Breast epithelium (tissue), 4 donors: ENCODE data around the gene VGLL4. TPM values are rescaled to one million over a fixed set of nuclear protein-coding genes. Genes with fewer than 3 reads are reported as not detected.
"Not testable (repeated sequence)": the region's sequence is repeated elsewhere in the genome, so short reads cannot be mapped to it uniquely, and the experiment has no call there.

Experiments
- DNase-seq, 2 donors: peaks; one replicate each; pipeline ENCODE4 v3.0.0-alpha.2; 2019; ENCODE audit warnings: low spot score in 2 of 2
- H3K27ac ChIP-seq, 2 donors: fragments of 200-600 bp; sonication (generic) in 1 of 2; one replicate each; pipeline ENCODE4 v1.5.1; 2016 to 2019; ENCODE audit warnings: mild to moderate bottlenecking in 1 of 2
- H3K27me3 ChIP-seq, 2 donors: fragments of 200-600 bp; sonication (generic) in 1 of 2; one replicate each; pipeline versions ENCODE4 v1.5.1 to v1.6.0; 2017 to 2019; ENCODE audit warnings: control low read depth in 1 of 2, mild to moderate bottlenecking in 1 of 2
- H3K36me3 ChIP-seq: fragments of 200-600 bp; one replicate; pipeline ENCODE4 v1.5.1; 2019
- H3K4me1 ChIP-seq, 2 donors: fragments of 200-600 bp; sonication (generic); one replicate each; pipeline ENCODE4 v1.5.1; 2016 to 2019; ENCODE audit warnings: control low read depth in 1 of 2
- H3K4me3 ChIP-seq, 3 donors: fragments of 200-600 bp; sonication (generic); 1 replicate in 2 of 3; 2 replicates in 1 of 3; pipeline ENCODE4 v1.5.1; 2016 to 2019; ENCODE audit warnings: mild to moderate bottlenecking in 3 of 3, moderate library complexity in 2 of 3
- H3K9me3 ChIP-seq, 2 donors: fragments of 200-600 bp; sonication (generic) in 1 of 2; one replicate each; pipeline ENCODE4 v1.5.1; 2016 to 2019; ENCODE audit warnings: control low read depth in 1 of 2
- CTCF ChIP-seq, 3 donors: fragments of 450-650 bp; IDR thresholded peaks; one replicate each; pipeline ENCODE4 v1.5.1; 2016 to 2017; ENCODE audit warnings: antibody characterized with exemption in 3 of 3, mild to moderate bottlenecking in 3 of 3, moderate library complexity in 3 of 3
- POLR2A ChIP-seq: fragments of 450-650 bp; IDR thresholded peaks from one replicate; pipeline ENCODE4 v1.6.1; 2016; ENCODE audit warnings: antibody characterized with exemption, mild to moderate bottlenecking, moderate library complexity
- POLR2AphosphoS5 ChIP-seq, 3 donors: sonication (generic); formaldehyde crosslinking; IDR thresholded peaks; one replicate each; pipeline ENCODE4 v1.6.1; 2017; ENCODE audit warnings: antibody characterized with exemption in 3 of 3
- intact Hi-C: fragments of 100-400 bp; cut with DNase I; formaldehyde crosslinking; loops from one replicate; pipeline ENCODE4 v1.15.1; 2023; ENCODE audit warnings: low total_unique reads
- total RNA-seq, 3 donors: library from RNA; depleted of rRNA; stranded (reverse); fragments of >200 nt; gene quantifications; one replicate each; pipeline ENCODE4 v1.1.0, GENCODE V29; 2016

The VGLL4 gene
- total RNA-seq, 3 donors from 2014 or later = 48.0 to 90.0 (median 68.5) TPM

- intact Hi-C loops = no loop called here
- H3K27me3 ChIP-seq = no peaks in the 10 kb centered on the region
- TF ChIP-seq POLR2A (no peak), CTCF (IDR thresholded peaks at IDR 0.05) (no peak), POLR2AphosphoS5 (IDR thresholded peaks at IDR 0.05) (no peak)
- H3K27ac ChIP-seq = peak overlapping the region; percentile 46 to 52
- DNase-seq = no peak
- no peaks in the 10 kb centered on the region for H3K36me3 ChIP-seq
- no peak overlapping the region for H3K4me3 ChIP-seq
- peaks cover under 1 to 37% of the 10 kb centered on the region in 2 donors for H3K4me1 ChIP-seq
- no peaks in the 10 kb centered on the region for H3K9me3 ChIP-seq
Measured at GRCh38 chr3:11596387-11596786, 47.3 kb downstream of the VGLL4 start.

GRCh38 chr3:11595024-11595423 lies 48.7 kb downstream of the VGLL4 start:
- H3K27me3 ChIP-seq, H3K9me3 ChIP-seq, DNase-seq, H3K4me3 ChIP-seq, H3K27ac ChIP-seq, H3K36me3 ChIP-seq, intact Hi-C loops: not testable (repeated sequence)
- peaks cover 6 to 38% of the 10 kb centered on the region in 2 donors for H3K4me1 ChIP-seq

- Histone ChIP-seq H3K4me3 (no peak overlapping the region), H3K9me3 (no peaks in the 10 kb centered on the region), H3K27me3 (no peaks in the 10 kb centered on the region), H3K4me1 (peaks cover 6 to 39% of the 10 kb centered on the region in 2 donors), H3K27ac (peak overlapping the region; percentile 36 to 86), H3K36me3 (no peaks in the 10 kb centered on the region)
- TF ChIP-seq CTCF (IDR thresholded peaks at IDR 0.05) (no peak), POLR2A (no peak), POLR2AphosphoS5 (IDR thresholded peaks at IDR 0.05) (no peak)
- no peak for DNase-seq
- intact Hi-C loops = no loop called here
Measured at GRCh38 chr3:11593318-11594034, 50.2 kb downstream of the VGLL4 start.

- intact Hi-C loops = no loop called here
- no peaks in the 10 kb centered on the region for H3K27me3 ChIP-seq
- no peaks in the 10 kb centered on the region for H3K9me3 ChIP-seq
- peak overlapping the region; percentile 86 for H3K27ac ChIP-seq
- TF ChIP-seq POLR2A = no peak
- no peak for TF ChIP-seq POLR2AphosphoS5 (IDR thresholded peaks at IDR 0.05)
- TF ChIP-seq CTCF (IDR thresholded peaks at IDR 0.05) = no peak
- no peak for DNase-seq
- H3K36me3 ChIP-seq = no peaks in the 10 kb centered on the region
- peaks cover 6 to 39% of the 10 kb centered on the region in 2 donors for H3K4me1 ChIP-seq
- peak overlapping the region in 1 of 3 donors; percentile 4 for H3K4me3 ChIP-seq
Measured at GRCh38 chr3:11592445-11593298, 51.0 kb downstream of the VGLL4 start.

GRCh38 chr3:11591391-11592282 lies 52.1 kb downstream of the VGLL4 start:
- peak; percentile 61 to 79 for DNase-seq
- H3K9me3 ChIP-seq = no peaks in the 10 kb centered on the region
- intact Hi-C loops = no loop called here
- H3K4me3 ChIP-seq = peak overlapping the region in 2 of 3 donors; percentile 16 to 29
- H3K36me3 ChIP-seq = no peaks in the 10 kb centered on the region
- H3K27me3 ChIP-seq = no peaks in the 10 kb centered on the region
- H3K27ac ChIP-seq = peak overlapping the region; percentile 86
- peaks cover 6 to 39% of the 10 kb centered on the region in 2 donors for H3K4me1 ChIP-seq
- TF ChIP-seq POLR2AphosphoS5 (IDR thresholded peaks at IDR 0.05) (peak in 2 of 3 donors; percentile 37 to 44), CTCF (IDR thresholded peaks at IDR 0.05) (no peak), POLR2A (no peak)
